OCI-M1 (cell line): Measurements from ENCODE around the gene HDAC4.

Source experiments
- DNase-seq: peaks from one replicate; lab custom pipeline; 2025; lab: John Stamatoyannopoulos, UW

The HDAC4 gene

GRCh38 chr2:239279508-239280295, 121.1 kb downstream of the HDAC4 start:
- no peak for DNase-seq

GRCh38 chr2:239278941-239279365, 121.9 kb downstream of the HDAC4 start:
- DNase-seq = no peak

GRCh38 chr2:239278361-239278760, 122.5 kb downstream of the HDAC4 start:
- DNase-seq = no peak

- DNase-seq = no peak
These were observed 123.3 kb downstream of the HDAC4 start for GRCh38 chr2:239277401-239278085.

- DNase-seq = no peak
These were observed 124.0 kb downstream of the HDAC4 start for GRCh38 chr2:239276851-239277250.

GRCh38 chr2:239275847-239276831, 124.7 kb downstream of the HDAC4 start:
- no peak for DNase-seq

GRCh38 chr2:239275044-239275685, 125.7 kb downstream of the HDAC4 start:
- peak; percentile 73 for DNase-seq

- peak; percentile 44 for DNase-seq
These were observed 126.3 kb downstream of the HDAC4 start for GRCh38 chr2:239274391-239275043.

- no peak for DNase-seq
These were observed 127.3 kb downstream of the HDAC4 start for GRCh38 chr2:239273280-239274234.

GRCh38 chr2:239272626-239273025, 128.2 kb downstream of the HDAC4 start:
- no peak for DNase-seq

- DNase-seq = no peak
These were observed 128.9 kb downstream of the HDAC4 start for GRCh38 chr2:239271882-239272281.

GRCh38 chr2:239271471-239271870, 129.3 kb downstream of the HDAC4 start:
- no peak for DNase-seq

GRCh38 chr2:239269916-239270315, 130.9 kb downstream of the HDAC4 start:
- no peak for DNase-seq

- no peak for DNase-seq
These were observed 131.5 kb downstream of the HDAC4 start for GRCh38 chr2:239269173-239269885.

GRCh38 chr2:239268549-239268948, 132.3 kb downstream of the HDAC4 start:
- no peak for DNase-seq

GRCh38 chr2:239268082-239268481, 132.7 kb downstream of the HDAC4 start:
- DNase-seq = no peak

- DNase-seq = peak; percentile 91
These were observed 133.4 kb downstream of the HDAC4 start for GRCh38 chr2:239267288-239267951.

- DNase-seq = no peak
These were observed 134.0 kb downstream of the HDAC4 start for GRCh38 chr2:239266779-239267287.

- no peak for DNase-seq
These were observed 134.4 kb downstream of the HDAC4 start for GRCh38 chr2:239266434-239266766.
